Measurements from ENCODE around the gene MARVELD2. TPM values are rescaled to one million over a fixed set of nuclear protein-coding genes. Genes with fewer than 3 reads are reported as not detected.

Gene MARVELD2
- total and polyA plus RNA-seq, 9 of the 15 experiments (the other 6 are each of a cell fraction or from before 2014, with no cell fraction given) = 0.03 to 0.29 (median 0.06) TPM; not detected in 3

DNA sequence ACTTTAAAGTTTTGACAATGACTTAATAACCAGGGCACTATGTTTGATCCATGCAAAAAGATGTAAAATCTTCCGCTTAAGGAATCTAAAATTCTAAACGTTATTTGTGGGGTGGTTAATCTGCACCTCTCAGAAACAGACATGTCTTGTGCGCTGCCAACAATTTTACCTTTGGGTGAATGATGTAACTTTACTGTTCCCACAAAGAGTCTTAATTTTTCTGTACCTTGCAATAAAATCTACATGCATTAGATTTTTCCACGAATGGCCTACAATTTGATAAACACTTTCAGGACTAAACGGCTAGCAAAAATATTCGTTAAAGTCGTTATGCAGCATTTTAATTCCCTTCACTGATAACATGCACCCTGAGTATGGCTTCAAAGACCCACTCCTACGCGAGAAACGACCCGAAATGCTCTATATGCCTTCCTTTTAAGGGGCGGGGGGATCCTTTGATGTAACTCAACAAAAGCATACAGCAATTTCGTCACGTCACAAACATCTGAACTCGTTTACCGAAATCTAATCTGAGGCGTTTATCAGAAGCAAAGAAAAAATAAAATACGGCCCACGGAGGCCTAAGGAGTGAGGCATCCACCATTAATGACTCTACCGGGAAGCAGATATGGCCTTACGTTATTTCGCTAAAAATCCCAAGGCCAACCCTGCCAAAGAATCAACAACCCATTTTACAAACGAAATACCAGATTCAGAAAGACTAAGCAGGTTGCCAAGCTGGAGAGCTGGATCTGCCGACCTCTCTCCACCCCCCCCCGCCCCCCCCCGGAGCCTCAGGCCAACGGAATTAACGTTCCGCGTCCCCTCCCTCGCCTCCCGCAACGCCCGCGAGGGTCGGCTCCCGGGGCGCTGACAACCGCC, 46.2 kb upstream of the MARVELD2 start:
- TSS peak; percentile 60 for BruUV-seq (replicated peaks)
- intact Hi-C loops (cut with micrococcal nuclease) = loop anchor here (2.0 kb wide), 2 partner anchors 274 to 326 kb away; partner anchors contain the start of gene SLC30A5
- ATAC-seq (peak; percentile 59), FAIRE-seq (peak; percentile 57), DNase-seq (ENCODE audit: extremely low read depth in 1 of 4, low spot score in 3 of 4) (peak; percentile 38 to 83 (median 51))
- Histone ChIP-seq H3K4me2 (ENCODE audit: insufficient read depth, low read length) (peak overlapping the region; percentile 96), H3K9me3 (replicated peaks; ENCODE audit: control insufficient read depth, insufficient read depth, low read depth, low read length) (no peaks in the 10 kb centered on the region), H3K4me3 (peak overlapping the region; percentile 70), H3K79me2 (ENCODE audit: control insufficient read depth, insufficient read depth, low read length) (peaks cover 92% of the 10 kb centered on the region), H3K9me1 (ENCODE audit: control insufficient read depth, insufficient read depth, low read length) (no peaks in the 10 kb centered on the region), H3K27me3 (ENCODE audit: control insufficient read depth in 2 of 2, insufficient read depth in 2 of 2, low read length in 2 of 2) (no peaks in the 10 kb centered on the region), H2AFZ (ENCODE audit: low read depth, low read length) (peak overlapping the region; percentile 97), H3K9ac (ENCODE audit: insufficient read depth in 1 of 2, low read depth in 2 of 2, low read length in 2 of 2) (peak overlapping the region; percentile 92 to 97), H3K27ac (ENCODE audit: extremely low read depth, low read depth, low read length) (peak overlapping the region; percentile 99), H3K36me3 (ENCODE audit: control insufficient read depth, insufficient read depth, low read length) (peaks cover 42% of the 10 kb centered on the region), H3K4me1 (replicated peaks in 1 of 2; ENCODE audit: control insufficient read depth in 2 of 2, insufficient read depth in 2 of 2, low read length in 2 of 2) (peaks cover 0 to 6% of the 10 kb centered on the region in 2 experiments; a peak in 4 of 5 replicates), H4K20me1 (replicated peaks; ENCODE audit: control insufficient read depth, insufficient read depth, low read length) (no peaks in the 10 kb centered on the region)
- POLR2A ChIA-PET = interaction anchor here (0.8 to 1.1 kb wide), 2 partner anchors 178 to 275 kb away, joined by 3 to 4 read pairs; partner anchors contain the start of gene SLC30A5
- CTCF ChIA-PET (ENCODE audit: low intra/inter-chr PET ratio) = interaction anchor here (1.6 kb wide), 1 partner anchor 275 kb away, joined by 3 read pairs; the partner anchor contains the start of gene SLC30A5
- in situ Hi-C loops (cut with MboI) = no loop called here
- under 1% methylated on average over 30 of the region's 39 CpGs for WGBS (ENCODE audit: insufficient coverage, low coverage, missing lambda C conversion rate)
- TF ChIP-seq SIN3A (IDR thresholded peaks at IDR 0.05; ENCODE audit: borderline replicate concordance in 2 of 2, control insufficient read depth in 1 of 2, low read depth in 2 of 2, low read length in 2 of 2) (peak in 1 of 2 experiments; percentile 31; a peak in 2 of 4 replicates), GTF2E2 (tag; IDR thresholded peaks at IDR 0.05) (peak; percentile 84), CREM (IDR thresholded peaks at IDR 0.05; ENCODE audit: low read depth) (peak; percentile 23), ZNF740 (CRISPR knock-in tag; IDR thresholded peaks at IDR 0.05) (peak; percentile 89; the same call in 1 of the 2 replicates), ZNF740 (tag; IDR thresholded peaks at IDR 0.05) (peak in 1 of 2 experiments; percentile 97; a peak in 2 of 4 replicates), HIVEP1 (CRISPR knock-in tag; IDR thresholded peaks at IDR 0.05) (0 out of 2 replicates have a peak, but pooled peaks have one; percentile 1), CC2D1A (IDR thresholded peaks at IDR 0.05) (0 out of 2 replicates have a peak, but pooled peaks have one; percentile 14), PHF8 (IDR thresholded peaks at IDR 0.05; ENCODE audit: borderline replicate concordance, low read length) (peak; percentile 7; the same call in 1 of the 2 replicates), HOXB6 (CRISPR knock-in tag; IDR thresholded peaks at IDR 0.05; ENCODE audit: borderline replicate concordance) (peak; percentile 68; the same call in 1 of the 2 replicates), ID3 (CRISPR knock-in tag; IDR thresholded peaks at IDR 0.05) (no peak), ID3 (tag; IDR thresholded peaks at IDR 0.05) (0 out of 2 replicates have a peak, but pooled peaks have one; percentile 14), ZNF263 (CRISPR knock-in tag; IDR thresholded peaks at IDR 0.05; ENCODE audit: borderline replicate concordance) (peak; percentile 52; the same call in 1 of the 2 replicates), CEBPG (CRISPR knock-in tag; IDR thresholded peaks at IDR 0.05) (peak; percentile 24; the same call in 1 of the 2 replicates), CEBPG (tag; conservative IDR thresholded peaks at IDR 0.05 in 1 of 2, IDR thresholded peaks at IDR 0.05 in 1 of 2) (peak in 1 of 2 experiments; percentile 52; a peak in 1 of 4 replicates), LEF1 (IDR thresholded peaks at IDR 0.05) (0 out of 2 replicates have a peak, but pooled peaks have one; percentile 15), E2F8 (IDR thresholded peaks at IDR 0.05; ENCODE audit: low read depth, partially characterized antibody) (no peak)

Measured in K562 (cell line).